Measurements from ENCODE around the gene RBM4B. TPM values are rescaled to one million over a fixed set of nuclear protein-coding genes. Genes with fewer than 3 reads are reported as not detected.

The RBM4B gene
- total RNA-seq, 1 donor from 2014 or later = 20.3 TPM

GRCh38 chr11:66639066-66639813, 38.4 kb downstream of the RBM4B start:
- Histone ChIP-seq H3K4me1 (ENCODE audit: insufficient read depth, low read length) (peaks cover 48% of the 10 kb centered on the region), H3K4me3 (ENCODE audit: insufficient read depth, low read depth, low read length) (peak overlapping the region; percentile 89), H4K20me1 (ENCODE audit: insufficient read depth, low read length) (peaks cover 82% of the 10 kb centered on the region), H3K79me2 (ENCODE audit: insufficient read depth, low read length) (peaks cover 95% of the 10 kb centered on the region), H3K27ac (ENCODE audit: low read depth, low read length) (peak overlapping the region; percentile 88), H3K27me3 (ENCODE audit: insufficient read depth, low read length) (no peaks in the 10 kb centered on the region), H3K4me2 (ENCODE audit: low read length) (peak overlapping the region; percentile 96), H3K9me3 (ENCODE audit: insufficient read depth, low read depth, low read length) (no peaks in the 10 kb centered on the region), H3K9ac (ENCODE audit: low read length) (peak overlapping the region; percentile 92), H2AFZ (ENCODE audit: low read depth, low read length) (no peak overlapping the region), H3K36me3 (ENCODE audit: insufficient read depth, low read length) (peaks cover 38% of the 10 kb centered on the region)
- peak overlapping the region; percentile 99 for H3K4me3 Mint-ChIP-seq (ENCODE audit: unreplicated experiment)
- peaks cover 26% of the 10 kb centered on the region for H3K36me3 Mint-ChIP-seq (ENCODE audit: low read depth, unreplicated experiment)
- H3K27me3 Mint-ChIP-seq (ENCODE audit: low read depth, unreplicated experiment) = no peaks in the 10 kb centered on the region
- H3K4me1 Mint-ChIP-seq (ENCODE audit: low read depth, unreplicated experiment) = peaks cover 33% of the 10 kb centered on the region
- TF ChIP-seq EZH2 (IDR thresholded peaks at IDR 0.05; ENCODE audit: insufficient read depth, low read length) (no peak), CTCF (IDR thresholded peaks at IDR 0.05; ENCODE audit: insufficient read depth, low read depth, low read length) (peak; percentile 11)
- DNase-seq (ENCODE audit: low read depth) (peak; percentile 22), FAIRE-seq (no peak)
- no peaks in the 10 kb centered on the region for H3K9me3 Mint-ChIP-seq (ENCODE audit: unreplicated experiment)
- H3K27ac Mint-ChIP-seq (ENCODE audit: unreplicated experiment) = peak overlapping the region; percentile 98

GRCh38 chr11:66638177-66639065, 39.3 kb downstream of the RBM4B start, which contains the start of gene RBM4:
Gene RBM4, plus strand, starts transcription at chr11:66638703. Its CDS starts 1,009 bp downstream, at chr11:66639712.
- peak; percentile 100 for DNase-seq (ENCODE audit: low read depth)
- peak within 1 kb of the TSS; percentile 44 for H2AFZ ChIP-seq (ENCODE audit: low read depth, low read length)
- peak within 1 kb of the TSS; percentile 96 for H3K4me2 ChIP-seq (ENCODE audit: low read length)
- peak within 1 kb of the TSS; percentile 88 for H3K27ac ChIP-seq (ENCODE audit: low read depth, low read length)
- H3K27me3 ChIP-seq (ENCODE audit: insufficient read depth, low read length) = no peaks in the 10 kb centered on the region
- H3K4me1 ChIP-seq (ENCODE audit: insufficient read depth, low read length) = peaks cover 42% of the 10 kb centered on the region
- no peak for FAIRE-seq
- Mint-ChIP-seq H3K36me3 (ENCODE audit: low read depth, unreplicated experiment) (peaks cover 24% of the 10 kb centered on the region), H3K27me3 (ENCODE audit: low read depth, unreplicated experiment) (no peaks in the 10 kb centered on the region), H3K4me3 (ENCODE audit: unreplicated experiment) (peak within 1 kb of the TSS; percentile 99), H3K4me1 (ENCODE audit: low read depth, unreplicated experiment) (peaks cover 28% of the 10 kb centered on the region), H3K27ac (ENCODE audit: unreplicated experiment) (peak within 1 kb of the TSS; percentile 98), H3K9me3 (ENCODE audit: unreplicated experiment) (no peaks in the 10 kb centered on the region)
- H4K20me1 ChIP-seq (ENCODE audit: insufficient read depth, low read length) = peaks cover 79% of the 10 kb centered on the region
- peak within 1 kb of the TSS; percentile 92 for H3K9ac ChIP-seq (ENCODE audit: low read length)
- H3K36me3 ChIP-seq (ENCODE audit: insufficient read depth, low read length) = peaks cover 31% of the 10 kb centered on the region
- no peaks in the 10 kb centered on the region for H3K9me3 ChIP-seq (ENCODE audit: insufficient read depth, low read depth, low read length)
- H3K79me2 ChIP-seq (ENCODE audit: insufficient read depth, low read length) = peaks cover 95% of the 10 kb centered on the region
- no peak for TF ChIP-seq CTCF (IDR thresholded peaks at IDR 0.05; ENCODE audit: insufficient read depth, low read depth, low read length)
- TF ChIP-seq EZH2 (IDR thresholded peaks at IDR 0.05; ENCODE audit: insufficient read depth, low read length) = no peak
- peak within 1 kb of the TSS; percentile 89 for H3K4me3 ChIP-seq (ENCODE audit: insufficient read depth, low read depth, low read length)

Measured in astrocyte (in vitro differentiated cells and primary cell).